LNCAP (cell line): ENCODE results near the gene TMEM131L.

Experiments
- CTCF ChIP-seq: fragments of 450-650 bp; IDR thresholded peaks from 2 replicates; pipeline ENCODE4 v1.5.1; 2017; ENCODE audit warnings: mild to moderate bottlenecking

TMEM131L gene

GRCh38 chr4:153543351-153543750 is 77.2 kb downstream of the TMEM131L start:
- TF ChIP-seq CTCF: no peak

DNA sequence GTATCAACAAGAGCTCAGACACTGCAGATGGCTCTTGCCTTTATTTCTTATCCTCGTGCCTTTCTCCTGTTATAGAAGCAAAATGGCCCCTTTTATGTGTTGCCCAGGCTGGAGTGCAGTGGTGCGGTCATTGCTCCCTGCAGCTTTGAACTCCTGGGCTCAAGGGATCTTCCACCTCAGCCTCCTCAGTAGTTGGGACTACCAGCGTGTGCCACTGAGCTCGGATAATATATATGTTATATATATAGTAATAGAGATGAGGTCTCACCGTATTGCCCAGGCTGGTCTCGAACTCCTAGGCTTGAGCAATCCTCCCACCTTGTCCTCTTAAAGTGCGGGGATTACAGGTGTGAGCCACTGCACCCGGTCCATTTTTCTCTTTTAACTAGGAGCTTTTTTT is 79.7 kb downstream of the TMEM131L start:
- TF ChIP-seq CTCF: no peak

DNA sequence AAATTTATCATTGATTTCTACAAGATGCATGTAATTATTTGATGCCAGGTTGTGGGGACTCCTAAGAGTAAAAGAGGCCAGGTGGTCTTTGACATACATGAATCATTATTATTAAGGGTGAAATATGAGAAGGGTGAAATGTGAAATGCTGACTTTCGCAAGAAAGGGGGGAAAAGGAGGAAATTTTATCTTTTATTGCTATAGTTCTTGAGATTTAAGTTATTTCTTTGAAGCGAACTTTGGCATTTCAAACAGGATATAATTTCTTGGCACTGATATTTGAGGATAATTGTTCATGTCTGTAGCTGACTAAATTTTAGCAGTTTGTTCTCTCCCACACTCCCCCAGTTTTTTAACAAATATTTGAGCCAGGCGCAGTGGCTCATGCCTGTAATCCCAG is 80.1 kb downstream of the TMEM131L start:
- no peak for TF ChIP-seq CTCF

DNA sequence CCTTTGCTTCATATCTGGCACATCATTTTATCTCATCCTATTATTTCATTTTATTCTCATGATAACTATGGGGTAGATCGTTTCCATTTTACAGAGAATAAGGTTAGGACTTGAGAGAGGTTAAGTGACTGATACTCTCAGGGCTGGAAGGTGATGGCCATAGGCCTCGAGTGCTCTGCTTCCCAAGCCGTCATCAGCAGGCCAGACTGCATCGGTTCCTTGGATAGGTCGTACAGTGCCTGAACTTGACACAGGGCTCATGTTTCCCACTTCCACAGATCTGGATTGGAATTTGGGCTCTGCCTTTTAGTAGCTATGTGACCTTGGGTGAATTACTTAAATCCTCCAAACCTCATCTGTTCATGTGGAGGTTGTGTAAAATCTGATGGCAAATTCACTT is 81.4 kb downstream of the TMEM131L start:
- no peak for TF ChIP-seq CTCF

DNA sequence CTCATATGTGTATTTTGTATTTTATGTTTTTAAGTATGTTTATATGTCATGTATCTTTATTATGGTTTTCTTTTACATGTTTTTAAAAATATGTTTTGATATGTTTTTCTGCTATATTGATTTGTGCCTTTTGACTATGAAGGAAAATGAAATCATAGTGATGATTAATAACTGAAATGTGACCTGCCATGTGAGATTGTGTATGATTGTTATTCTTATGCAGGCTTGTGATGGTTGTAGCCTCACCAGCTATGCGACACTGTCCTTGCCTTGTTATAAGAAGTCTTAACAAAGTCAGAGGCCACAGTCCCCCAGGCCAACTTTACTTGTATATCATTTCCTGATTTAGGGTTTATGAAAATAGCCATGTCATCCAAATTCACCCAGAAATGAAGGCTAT is 83.2 kb downstream of the TMEM131L start:
- no peak for TF ChIP-seq CTCF

DNA sequence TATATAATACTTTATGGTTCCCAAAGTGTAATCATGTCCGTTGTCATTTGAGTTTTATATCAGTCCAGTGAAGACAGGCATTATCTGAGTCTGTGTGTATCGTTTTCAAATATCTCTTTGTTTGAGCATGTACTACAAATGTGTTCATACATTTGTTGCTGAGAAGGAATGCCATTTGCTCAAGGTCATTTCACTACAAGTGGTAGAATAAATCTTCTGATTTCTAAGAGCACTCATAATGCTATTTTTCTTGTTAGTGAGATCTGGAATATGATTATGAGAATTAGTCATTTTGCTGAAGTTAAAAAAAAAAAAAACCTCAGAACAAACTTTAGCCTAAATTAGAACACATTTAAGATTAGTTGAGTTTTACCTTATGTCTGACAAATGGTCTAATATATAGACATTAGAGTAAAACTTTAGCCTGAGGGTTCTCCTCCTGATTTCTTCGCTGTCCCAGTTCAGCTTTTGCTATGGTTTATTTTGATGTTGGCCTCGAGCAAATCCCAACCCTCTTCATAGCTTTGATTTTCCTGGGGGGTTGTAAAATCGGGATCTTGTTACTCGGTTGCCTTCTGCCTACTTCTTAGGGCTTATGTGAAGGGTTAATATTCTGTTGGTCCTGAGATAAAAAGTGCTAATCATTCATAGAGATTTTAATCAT is 87.1 kb downstream of the TMEM131L start:
- no peak for TF ChIP-seq CTCF

- no peak for TF ChIP-seq CTCF
These were observed 87.6 kb downstream of the TMEM131L start for GRCh38 chr4:153553819-153554170.

- no peak for TF ChIP-seq CTCF
These were observed 89.7 kb downstream of the TMEM131L start for GRCh38 chr4:153555730-153556434.
